GM19324 (cell line): ENCODE data around the gene NKRF.

Experiments used
- ATAC-seq: cut with Tn5 transposase; IDR thresholded peaks from one replicate; pipeline ENCODE4 v1.9.1; 2021; ENCODE audit warnings: mild to moderate bottlenecking, moderate library complexity; ENCODE audit not compliant: unreplicated experiment, low FRiP score

Gene NKRF

GRCh38 chrX:119617517-119618164 lies 11.4 kb upstream of the NKRF start:
- peak; percentile 75 for ATAC-seq

DNA sequence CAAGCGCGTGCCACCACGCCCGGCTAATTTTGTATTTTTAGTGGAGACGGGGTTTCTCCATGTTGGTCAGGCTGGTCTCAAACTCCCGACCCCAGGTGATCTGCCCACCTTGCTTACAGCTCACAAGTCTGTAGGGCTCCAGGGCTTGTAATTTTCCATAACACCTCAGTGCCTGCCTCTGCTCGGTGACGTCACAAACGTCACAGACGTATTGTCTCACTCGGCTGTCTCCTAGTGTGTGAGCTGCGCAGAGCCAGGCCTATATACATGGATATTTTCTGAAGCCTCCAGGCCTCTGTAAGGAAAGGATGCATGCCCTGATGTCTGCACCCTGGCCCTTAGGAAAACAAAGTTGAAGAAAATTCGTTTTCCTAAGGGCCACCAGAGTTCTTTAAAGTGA lies 8.6 kb upstream of the NKRF start:
- ATAC-seq = no peak

GRCh38 chrX:119607018-119607389 lies 780 bp upstream of the NKRF start:
- no peak for ATAC-seq

DNA sequence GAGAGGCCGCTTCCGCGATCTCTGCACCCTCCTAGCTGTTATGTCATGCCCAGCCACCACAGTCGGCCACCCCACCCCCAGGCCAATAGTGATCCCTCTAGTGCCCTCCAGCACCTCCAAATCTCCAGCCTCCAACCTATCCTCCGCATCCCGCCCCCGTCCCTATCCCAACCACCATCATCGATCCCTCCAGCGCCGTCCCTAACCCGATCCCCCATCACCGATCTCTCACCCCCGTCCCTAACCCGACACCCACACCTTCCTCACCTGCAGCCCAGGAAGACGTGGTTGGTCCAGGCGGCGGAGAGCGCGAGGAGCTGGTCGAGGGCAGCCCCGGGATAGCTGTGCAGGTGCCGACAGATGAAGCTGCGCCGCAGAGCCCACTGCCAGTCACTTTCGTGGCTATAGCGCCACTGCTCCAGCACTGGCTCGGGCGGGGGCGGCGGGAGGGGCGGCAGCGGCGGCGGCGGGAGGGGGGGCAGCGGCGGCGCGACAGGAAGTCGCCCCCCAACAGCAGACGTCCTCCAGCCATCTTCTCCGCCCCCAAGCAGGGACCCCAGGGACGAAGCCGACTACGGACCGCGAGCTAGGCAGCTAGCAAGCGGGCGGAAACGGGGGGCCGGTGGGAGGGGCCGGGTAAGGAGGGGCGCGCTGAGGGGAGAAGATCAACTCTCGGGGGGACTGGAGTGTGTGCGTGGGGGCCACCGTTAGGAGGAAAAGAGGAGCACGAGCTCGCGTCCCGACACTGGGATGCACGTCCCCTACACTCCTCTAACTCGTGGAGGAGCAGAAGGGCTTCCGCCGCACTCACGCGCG lies 552 bp downstream of the NKRF start:
- ATAC-seq = no peak

GRCh38 chrX:119604766-119605463 lies 1.3 kb downstream of the NKRF start:
- ATAC-seq = no peak

DNA sequence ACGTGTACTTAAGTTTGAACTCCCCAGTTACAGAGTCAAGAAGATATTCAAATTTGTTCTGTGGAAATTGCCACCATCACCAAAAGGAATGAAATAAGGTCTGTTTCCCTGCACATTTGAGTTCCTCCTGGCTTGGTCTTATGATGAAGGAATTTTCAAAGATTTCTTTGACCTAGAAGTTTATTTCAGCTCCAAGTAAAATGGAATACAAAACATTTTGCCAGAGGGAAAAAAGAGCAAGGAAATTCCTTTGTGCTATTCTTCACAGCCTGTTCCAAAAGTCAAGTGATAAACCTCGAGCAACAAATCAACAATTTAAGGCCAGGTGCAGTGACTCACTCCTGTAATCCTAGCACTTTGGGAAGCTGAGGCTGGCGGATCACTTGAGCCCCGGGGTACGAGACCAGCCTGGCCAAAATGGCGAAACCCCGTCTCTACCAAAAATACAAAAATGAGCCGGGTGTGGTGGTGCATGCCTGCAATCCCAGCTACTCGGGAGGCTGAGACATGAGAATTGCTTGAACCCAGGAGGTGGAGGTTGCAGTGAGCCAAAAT lies 3.4 kb downstream of the NKRF start:
- no peak for ATAC-seq

- ATAC-seq = no peak
Measured at GRCh38 chrX:119589810-119590209, 16.4 kb downstream of the NKRF start.

GRCh38 chrX:119583431-119584059 lies 22.7 kb downstream of the NKRF start:
- ATAC-seq = no peak

DNA sequence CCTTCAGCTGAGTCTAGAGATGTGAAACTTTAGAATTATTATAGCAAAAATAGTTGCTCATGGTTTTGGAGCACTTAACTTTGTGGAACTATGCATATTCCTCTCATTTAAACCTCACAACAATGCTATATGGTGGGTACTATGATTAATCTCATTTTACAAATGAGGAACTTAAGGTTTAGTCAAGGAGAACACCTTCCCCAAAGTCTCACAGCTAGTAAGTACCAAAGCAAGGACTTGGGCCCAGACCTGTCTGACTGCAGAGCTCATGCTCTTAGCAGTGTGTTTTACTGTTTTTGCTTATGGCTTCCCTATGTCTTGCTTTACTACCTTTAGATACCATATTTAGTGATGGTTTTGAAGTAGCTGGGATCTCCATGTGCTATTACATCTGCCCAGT lies 26.8 kb downstream of the NKRF start:
- no peak for ATAC-seq

GRCh38 chrX:119574394-119575266 lies 31.6 kb downstream of the NKRF start, which contains the start of gene UBE2A:
Gene UBE2A (plus strand): TSS chrX:119574563. CDS start chrX:119574712, 149 bp downstream.
- peak; percentile 79 for ATAC-seq

DNA sequence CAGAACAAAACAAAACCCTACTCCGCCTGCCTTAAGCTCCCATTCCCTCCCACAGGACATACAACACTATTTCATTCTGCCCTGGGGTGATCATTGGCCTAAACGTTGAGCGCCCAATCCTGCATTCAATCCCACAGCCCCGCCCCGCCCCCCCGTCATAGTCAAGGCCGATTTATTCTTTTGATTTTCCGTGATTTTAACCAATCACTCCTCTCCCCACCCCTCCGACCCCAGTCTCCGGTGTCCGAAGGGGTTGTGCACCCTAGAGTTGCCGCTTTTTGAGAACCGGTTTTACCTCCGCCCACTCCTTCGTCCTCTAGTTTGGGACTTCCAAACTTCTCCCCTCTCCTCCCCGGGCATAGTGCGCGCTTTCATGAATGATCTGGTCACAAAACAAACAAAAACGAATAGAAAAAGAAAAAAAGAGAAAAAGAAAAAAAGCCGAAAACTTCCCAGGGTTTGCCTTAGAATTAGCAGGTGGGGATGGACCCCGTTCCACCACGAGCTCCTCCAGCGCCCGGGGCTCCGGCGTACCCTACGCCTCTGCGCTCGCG lies 32.3 kb downstream of the NKRF start:
- ATAC-seq = no peak

GRCh38 chrX:119573222-119573621 lies 33.0 kb downstream of the NKRF start:
- ATAC-seq = no peak

- ATAC-seq = no peak
Measured at GRCh38 chrX:119570351-119570835, 35.8 kb downstream of the NKRF start.

DNA sequence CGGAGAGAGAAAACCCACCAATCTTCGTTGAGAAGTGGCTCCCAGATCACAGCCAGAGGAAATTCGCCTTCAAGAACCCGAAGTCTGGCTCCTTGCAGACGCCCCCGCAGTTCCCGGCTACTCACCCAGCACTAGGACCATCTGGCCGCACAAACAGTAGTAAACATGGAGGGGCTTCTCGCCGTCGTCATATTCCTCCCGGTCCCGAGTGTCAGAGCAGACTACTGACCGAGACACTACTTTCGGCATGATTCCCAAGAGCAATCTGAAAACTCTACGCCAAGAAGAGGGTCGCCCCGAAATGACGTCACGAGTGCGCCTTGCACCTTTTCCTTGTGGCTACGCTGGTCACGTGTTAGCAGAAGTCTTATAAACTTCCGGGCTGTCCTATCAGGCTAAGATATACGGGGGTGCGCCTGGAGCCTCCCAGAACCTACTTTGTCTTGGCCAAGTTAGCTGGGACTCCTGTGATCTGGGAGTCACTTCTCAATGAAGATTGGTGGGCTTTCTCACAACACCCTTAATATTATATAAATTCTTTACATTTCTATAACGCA lies 41.0 kb downstream of the NKRF start, which contains the start of gene STEEP1:
TSS of gene STEEP1 (minus strand) at position 303 of the 557 bp plus-strand sequence. CDS start at position 249, 54 bp downstream.
- ATAC-seq = peak; percentile 85

- no peak for ATAC-seq
Measured at GRCh38 chrX:119552508-119552907, 53.7 kb downstream of the NKRF start.

DNA sequence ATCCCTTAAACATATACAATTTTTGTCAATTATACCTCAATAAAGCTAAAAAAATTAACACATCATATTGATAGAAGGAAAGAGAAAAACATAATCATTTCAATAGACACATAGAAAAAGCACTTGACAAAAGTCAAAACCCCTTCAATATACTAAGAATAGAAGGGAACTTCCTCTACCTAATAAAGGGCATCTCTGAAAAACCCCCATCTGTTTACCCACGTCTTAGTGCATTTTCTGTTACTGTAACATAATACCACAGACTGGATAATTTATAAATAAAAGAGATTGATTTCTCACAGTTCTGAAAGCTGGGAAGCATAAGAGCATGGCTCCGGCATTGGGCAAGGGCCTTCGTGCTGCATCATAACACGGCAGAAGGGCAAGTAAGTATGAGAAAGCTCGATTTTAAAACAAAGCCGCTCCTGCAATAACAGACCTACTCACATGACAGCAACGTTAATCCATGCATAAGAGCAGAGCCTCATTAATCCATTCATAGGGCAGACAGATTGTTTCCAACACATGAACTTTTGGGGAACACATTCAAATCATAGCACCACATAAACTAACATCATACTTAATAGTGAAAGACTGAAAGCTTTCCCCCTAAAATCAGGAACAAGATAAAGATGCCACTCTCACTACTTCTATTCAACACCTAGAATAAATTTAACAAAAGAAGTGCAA lies 56.8 kb downstream of the NKRF start:
- ATAC-seq = no peak

GRCh38 chrX:119541188-119541587 lies 65.0 kb downstream of the NKRF start:
- no peak for ATAC-seq

- ATAC-seq = no peak
Measured at GRCh38 chrX:119539872-119540271, 66.4 kb downstream of the NKRF start.
